Measurements from ENCODE around the gene NIPBL.

NIPBL gene

GRCh38 chr5:36839489-36840476, 36.8 kb upstream of the NIPBL start:
- no peak for TF ChIP-seq CTCF (IDR thresholded peaks at IDR 0.05; ENCODE audit: insufficient read depth, low read length, poor library complexity, severe bottlenecking)
- no peak for TF ChIP-seq EZH2phosphoT487 (conservative IDR thresholded peaks at IDR 0.05; ENCODE audit: low read length)
- Histone ChIP-seq H3K4me3 (ENCODE audit: insufficient read depth, low read length, poor library complexity, severe bottlenecking) (no peak overlapping the region), H3K4me2 (ENCODE audit: low read depth, low read length, poor library complexity, severe bottlenecking) (no peak overlapping the region), H3K79me2 (ENCODE audit: insufficient read depth, low read length) (no peaks in the 10 kb centered on the region), H3K36me3 (ENCODE audit: low read length) (no peaks in the 10 kb centered on the region), H3K9ac (ENCODE audit: low read length) (no peak overlapping the region), H3K27ac (ENCODE audit: low read depth, low read length) (no peak overlapping the region), H4K20me1 (ENCODE audit: low read depth, low read length) (no peaks in the 10 kb centered on the region), H3K9me3 (ENCODE audit: insufficient read depth, low read length) (no peaks in the 10 kb centered on the region), H3F3A (ENCODE audit: insufficient read depth) (no peaks in the 10 kb centered on the region), H3K27me3 (ENCODE audit: low read length) (no peaks in the 10 kb centered on the region), H3K9me2 (replicated peaks; ENCODE audit: insufficient read depth, low read length) (no peaks in the 10 kb centered on the region), H2AFZ (ENCODE audit: low read depth, low read length, severe bottlenecking) (no peak overlapping the region)

DNA sequence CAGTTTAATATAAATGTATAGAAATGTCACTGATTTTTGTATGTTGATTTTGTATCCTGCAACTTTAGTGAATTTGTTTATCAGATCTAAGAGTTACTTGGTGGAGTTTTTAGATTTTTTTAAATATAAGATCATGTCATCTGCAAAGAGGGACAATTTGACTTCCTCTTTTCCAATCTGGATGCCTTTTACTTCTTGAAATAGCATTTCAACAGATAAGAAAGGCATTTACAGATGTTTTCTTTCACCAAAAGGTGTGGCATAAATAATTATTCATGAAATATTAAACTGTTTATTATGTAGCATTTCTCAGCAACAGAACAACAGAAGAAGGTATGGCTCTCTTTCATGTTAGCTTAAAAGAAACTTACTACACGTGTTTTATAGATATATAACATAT, 34.9 kb upstream of the NIPBL start:
- Histone ChIP-seq H3K27ac (ENCODE audit: low read depth, low read length) (no peak overlapping the region), H2AFZ (ENCODE audit: low read depth, low read length, severe bottlenecking) (no peak overlapping the region), H3K9me2 (replicated peaks; ENCODE audit: insufficient read depth, low read length) (no peaks in the 10 kb centered on the region), H3K9me3 (ENCODE audit: insufficient read depth, low read length) (no peaks in the 10 kb centered on the region), H3K36me3 (ENCODE audit: low read length) (no peaks in the 10 kb centered on the region), H3F3A (ENCODE audit: insufficient read depth) (no peaks in the 10 kb centered on the region), H4K20me1 (ENCODE audit: low read depth, low read length) (no peaks in the 10 kb centered on the region), H3K4me2 (ENCODE audit: low read depth, low read length, poor library complexity, severe bottlenecking) (no peak overlapping the region), H3K4me3 (ENCODE audit: insufficient read depth, low read length, poor library complexity, severe bottlenecking) (no peak overlapping the region), H3K79me2 (ENCODE audit: insufficient read depth, low read length) (no peaks in the 10 kb centered on the region), H3K9ac (ENCODE audit: low read length) (no peak overlapping the region), H3K27me3 (ENCODE audit: low read length) (no peaks in the 10 kb centered on the region)
- TF ChIP-seq EZH2phosphoT487 (conservative IDR thresholded peaks at IDR 0.05; ENCODE audit: low read length) (no peak), CTCF (IDR thresholded peaks at IDR 0.05; ENCODE audit: insufficient read depth, low read length, poor library complexity, severe bottlenecking) (no peak)

- H3K9me2 ChIP-seq (replicated peaks; ENCODE audit: insufficient read depth, low read length), result no peaks in the 10 kb centered on the region
- no peaks in the 10 kb centered on the region for H3K27me3 ChIP-seq (ENCODE audit: low read length)
- H3K36me3 ChIP-seq (ENCODE audit: low read length), result no peaks in the 10 kb centered on the region
- H3K9ac ChIP-seq (ENCODE audit: low read length), result no peak overlapping the region
- no peaks in the 10 kb centered on the region for H4K20me1 ChIP-seq (ENCODE audit: low read depth, low read length)
- H2AFZ ChIP-seq (ENCODE audit: low read depth, low read length, severe bottlenecking), result no peak overlapping the region
- TF ChIP-seq CTCF (IDR thresholded peaks at IDR 0.05; ENCODE audit: insufficient read depth, low read length, poor library complexity, severe bottlenecking), result no peak
- no peak for TF ChIP-seq EZH2phosphoT487 (conservative IDR thresholded peaks at IDR 0.05; ENCODE audit: low read length)
- H3K27ac ChIP-seq (ENCODE audit: low read depth, low read length), result no peak overlapping the region
- H3K4me3 ChIP-seq (ENCODE audit: insufficient read depth, low read length, poor library complexity, severe bottlenecking), result no peak overlapping the region
- no peak overlapping the region for H3K4me2 ChIP-seq (ENCODE audit: low read depth, low read length, poor library complexity, severe bottlenecking)
- no peaks in the 10 kb centered on the region for H3K9me3 ChIP-seq (ENCODE audit: insufficient read depth, low read length)
- H3K79me2 ChIP-seq (ENCODE audit: insufficient read depth, low read length), result no peaks in the 10 kb centered on the region
- no peaks in the 10 kb centered on the region for H3F3A ChIP-seq (ENCODE audit: insufficient read depth)
Measured at GRCh38 chr5:36842087-36842486, 34.5 kb upstream of the NIPBL start.

All from SU-DHL-6 (cell line).